PC-3 (cell line): ENCODE data around the gene PLS3. TPM values are rescaled to one million over a fixed set of nuclear protein-coding genes. Genes with fewer than 3 reads are reported as not detected.

Experiments
- ATAC-seq: fragments of 200-7000 bp; cut with Tn5 transposase; 2 replicates; pipeline ENCODE4 v1.9.1; 2020; ENCODE audit warnings: mild to moderate bottlenecking, moderate library complexity
- BruUV-seq: library from RNA; stranded (reverse); fragments of 400-500 nt; replicated peaks from 2 replicates; lab custom pipeline; 2021; lab: Mats Ljungman, UMichigan
- CTCF ChIA-PET: fragments of 300-600 bp; sonication (Branson Sonifier 250); formaldehyde crosslinking; loops from one replicate; lab custom pipeline; 2022; ENCODE audit warnings: antibody characterized with exemption; lab: Charles Lee
- POLR2A ChIA-PET: fragments of 300-600 bp; sonication (Branson Sonifier 250); formaldehyde crosslinking; loops from one replicate; lab custom pipeline; 2022; ENCODE audit warnings: antibody characterized with exemption; ENCODE audit not compliant: unreplicated experiment; lab: Charles Lee
- DNase-seq: peaks from one replicate; pipeline ENCODE4 v3.0.0-alpha.2; 2015
- H2AFZ ChIP-seq: fragments of 300-600 bp; sonication (generic); 2 replicates; pipeline ENCODE4 v1.6.0; 2016; ENCODE audit warnings: antibody characterized with exemption, low read length
- H3F3A ChIP-seq: fragments of 300-600 bp; sonication (generic); one replicate; pipeline ENCODE4 v1.6.0; 2017; ENCODE audit warnings: antibody characterized with exemption, low read length, control low read depth, mild to moderate bottlenecking; ENCODE audit not compliant: unreplicated experiment
- H3K27ac ChIP-seq: fragments of 300-600 bp; sonication (generic); 2 replicates; pipeline ENCODE4 v1.5.1; 2016; ENCODE audit warnings: mild to moderate bottlenecking, low read length
- H3K27me3 ChIP-seq: fragments of 300-600 bp; sonication (generic); 2 replicates; pipeline ENCODE4 v1.6.1; 2016; ENCODE audit warnings: low read length, mixed read lengths
- H3K36me3 ChIP-seq: fragments of 300-600 bp; sonication (generic); 2 replicates; pipeline ENCODE4 v1.6.1; 2016; ENCODE audit warnings: low read depth, mixed run types, low read length, mixed read lengths
- H3K4me1 ChIP-seq: fragments of 300-600 bp; sonication (generic); 2 replicates; pipeline ENCODE4 v1.5.1; 2016; ENCODE audit warnings: low read length; ENCODE audit not compliant: insufficient read depth
- H3K4me2 ChIP-seq: fragments of 300-600 bp; sonication (generic); 2 replicates; pipeline ENCODE4 v1.6.0; 2016; ENCODE audit warnings: low read length
- H3K4me3 ChIP-seq: fragments of 300-600 bp; sonication (generic); 2 replicates; pipeline ENCODE4 v1.5.1; 2016; ENCODE audit warnings: mild to moderate bottlenecking, low read length, mixed read lengths
- H3K79me2 ChIP-seq: fragments of 300-600 bp; sonication (generic); 2 replicates; pipeline ENCODE4 v1.6.1; 2017; ENCODE audit warnings: low read length, mixed read lengths
- H3K9ac ChIP-seq: fragments of 300-600 bp; sonication (generic); 2 replicates; pipeline ENCODE4 v1.6.0; 2016; ENCODE audit warnings: mild to moderate bottlenecking, low read length
- H3K9me2 ChIP-seq: fragments of 300-600 bp; sonication (generic); replicated peaks from 2 replicates; pipeline ENCODE4 v1.6.1; 2016; ENCODE audit warnings: mixed run types, low read length, mixed read lengths
- H3K9me3 ChIP-seq: fragments of 300-600 bp; sonication (generic); 2 replicates; pipeline ENCODE4 v1.6.1; 2016; ENCODE audit warnings: low read length, mixed read lengths
- H4K20me1 ChIP-seq: fragments of 300-600 bp; sonication (generic); 2 replicates; pipeline ENCODE4 v1.6.1; 2016; ENCODE audit warnings: low read length, mixed read lengths
- EZH2 ChIP-seq: fragments of 300-600 bp; sonication (generic); IDR thresholded peaks from one replicate; pipeline ENCODE4 v1.6.1; 2017; ENCODE audit warnings: antibody characterized with exemption, mild to moderate bottlenecking, low read length; ENCODE audit not compliant: unreplicated experiment
- EZH2phosphoT487 ChIP-seq: fragments of 300-600 bp; sonication (generic); IDR thresholded peaks from 2 replicates; pipeline ENCODE4 v1.6.1; 2018; ENCODE audit warnings: mild to moderate bottlenecking, antibody characterized with exemption, low read length, borderline replicate concordance
- intact Hi-C: fragments of 100-400 bp; cut with micrococcal nuclease; formaldehyde crosslinking; loops from 2 replicates; pipeline ENCODE4 v1.9.0; 2023
- total RNA-seq: library from RNA; depleted of rRNA; stranded (reverse); fragments of >200 nt; gene quantifications from 2 replicates; pipeline ENCODE4 v1.2.3, GENCODE V29; 2014
- TF ChIP-seq, protein P1 (sequence below): fragments of 300-600 bp; sonication (generic); conservative IDR thresholded peaks from 2 replicates; pipeline ENCODE4 v1.5.1; 2017; ENCODE audit warnings: antibody characterized with exemption, low read depth, mild to moderate bottlenecking, low read length

The PLS3 gene
- total RNA-seq, 1 experiment from 2014 or later: 267 TPM

DNA sequence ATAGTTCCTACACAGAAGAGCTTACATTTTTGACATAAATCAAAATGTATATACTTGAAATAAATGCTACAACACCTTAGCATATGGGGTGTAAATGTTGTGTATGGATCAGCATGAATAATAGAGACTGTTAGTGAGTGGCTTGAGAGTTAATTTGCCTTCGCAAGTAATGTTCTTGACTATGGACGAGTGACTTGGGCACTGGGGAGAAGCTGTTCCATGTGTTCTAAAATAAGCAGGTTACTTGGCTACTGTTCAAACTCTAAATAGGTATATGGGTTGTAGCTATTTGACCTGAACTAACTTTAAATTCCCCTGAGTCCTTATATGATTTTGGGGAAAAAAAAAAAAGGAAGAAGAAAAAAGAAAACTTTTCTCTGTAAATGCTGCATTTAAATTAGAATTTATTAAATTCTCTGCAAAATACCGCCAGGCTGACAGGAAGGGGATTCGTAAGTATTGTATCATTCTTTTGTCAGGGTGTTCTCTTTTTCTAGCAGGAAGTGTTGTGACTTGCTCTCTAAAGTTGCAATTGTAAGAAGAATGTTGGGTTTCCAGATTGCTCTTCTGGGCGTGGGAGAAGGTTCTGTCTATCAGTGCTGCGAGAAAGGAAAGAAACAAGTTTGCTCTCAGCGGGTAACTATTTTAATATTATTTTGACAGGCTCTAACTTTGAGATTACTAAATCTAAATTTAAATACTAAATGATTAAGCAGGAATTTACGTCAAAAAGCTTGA is 32.2 kb downstream of the PLS3 start:
- Histone ChIP-seq H3K4me3 (peak overlapping the region; percentile 57), H2AFZ (no peak overlapping the region), H3K9me2 (no peaks in the 10 kb centered on the region), H3K36me3 (peaks cover 10% of the 10 kb centered on the region; the same call in 1 of the 2 replicates), H3F3A (no peaks in the 10 kb centered on the region), H3K27me3 (no peaks in the 10 kb centered on the region), H3K79me2 (peaks cover 94% of the 10 kb centered on the region), H3K4me1 (peaks cover 67% of the 10 kb centered on the region), H3K27ac (peak overlapping the region; percentile 98), H4K20me1 (no peaks in the 10 kb centered on the region), H3K9ac (peak overlapping the region; percentile 83), H3K9me3 (no peaks in the 10 kb centered on the region), H3K4me2 (peak overlapping the region; percentile 80)
- ChIA-PET POLR2A (interaction anchor here (0.5 kb wide), 1 partner anchor 26 kb away, joined by 12 read pairs; no protein-coding TSS in a partner anchor), CTCF (interaction anchor here (0.9 kb wide), 1 partner anchor 49 kb away, joined by 3 read pairs; no protein-coding TSS in a partner anchor)
- intact Hi-C loops: loop anchor here (2.0 kb wide), 2 partner anchors 24 to 40 kb away; no protein-coding TSS in a partner anchor
- TF ChIP-seq EZH2 (no peak), EZH2phosphoT487 (no peak)
- TF ChIP-seq, protein P1, sequence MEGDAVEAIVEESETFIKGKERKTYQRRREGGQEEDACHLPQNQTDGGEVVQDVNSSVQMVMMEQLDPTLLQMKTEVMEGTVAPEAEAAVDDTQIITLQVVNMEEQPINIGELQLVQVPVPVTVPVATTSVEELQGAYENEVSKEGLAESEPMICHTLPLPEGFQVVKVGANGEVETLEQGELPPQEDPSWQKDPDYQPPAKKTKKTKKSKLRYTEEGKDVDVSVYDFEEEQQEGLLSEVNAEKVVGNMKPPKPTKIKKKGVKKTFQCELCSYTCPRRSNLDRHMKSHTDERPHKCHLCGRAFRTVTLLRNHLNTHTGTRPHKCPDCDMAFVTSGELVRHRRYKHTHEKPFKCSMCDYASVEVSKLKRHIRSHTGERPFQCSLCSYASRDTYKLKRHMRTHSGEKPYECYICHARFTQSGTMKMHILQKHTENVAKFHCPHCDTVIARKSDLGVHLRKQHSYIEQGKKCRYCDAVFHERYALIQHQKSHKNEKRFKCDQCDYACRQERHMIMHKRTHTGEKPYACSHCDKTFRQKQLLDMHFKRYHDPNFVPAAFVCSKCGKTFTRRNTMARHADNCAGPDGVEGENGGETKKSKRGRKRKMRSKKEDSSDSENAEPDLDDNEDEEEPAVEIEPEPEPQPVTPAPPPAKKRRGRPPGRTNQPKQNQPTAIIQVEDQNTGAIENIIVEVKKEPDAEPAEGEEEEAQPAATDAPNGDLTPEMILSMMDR: no peak
- peak; percentile 63 for DNase-seq
- TSS peak; percentile 55 for BruUV-seq
- ATAC-seq: peak; percentile 7; the same call in 1 of the 2 replicates

DNA sequence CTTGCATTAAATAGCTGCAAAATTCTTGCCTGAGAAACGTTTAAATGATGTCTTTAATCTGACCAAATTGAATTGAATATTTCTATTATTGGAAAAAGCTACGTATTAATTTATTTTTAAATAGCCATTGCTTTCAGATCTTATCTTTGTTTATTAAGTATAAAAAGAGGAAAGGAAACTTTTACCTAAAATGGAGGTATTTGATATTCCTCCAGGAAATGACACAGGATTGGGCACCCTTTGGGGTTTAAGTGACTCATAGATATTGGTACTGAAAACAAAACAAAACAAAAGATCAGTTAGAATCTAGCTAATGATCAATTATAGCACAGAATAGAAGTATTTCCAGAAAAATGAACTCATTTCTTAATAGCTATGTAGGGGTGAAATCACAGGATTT is 34.1 kb downstream of the PLS3 start:
- Histone ChIP-seq H3K4me1 (peaks cover 48% of the 10 kb centered on the region), H4K20me1 (no peaks in the 10 kb centered on the region), H3K9me2 (no peaks in the 10 kb centered on the region), H3K27me3 (no peaks in the 10 kb centered on the region), H3K4me3 (peak overlapping the region; percentile 57), H2AFZ (no peak overlapping the region), H3F3A (no peaks in the 10 kb centered on the region), H3K9ac (peak overlapping the region; percentile 83), H3K27ac (peak overlapping the region; percentile 98), H3K36me3 (peaks cover 10% of the 10 kb centered on the region; the same call in 1 of the 2 replicates), H3K9me3 (no peaks in the 10 kb centered on the region), H3K79me2 (peaks cover 92% of the 10 kb centered on the region), H3K4me2 (peak overlapping the region; percentile 80)
- DNase-seq: no peak
- POLR2A ChIA-PET: interaction anchor here (0.7 to 2.3 kb wide), 2 partner anchors 16 to 20 kb away, joined by 3 to 27 read pairs; no protein-coding TSS in a partner anchor
- no peak for ATAC-seq
- intact Hi-C loops: no loop called here
- CTCF ChIA-PET: interaction anchor here (0.5 kb wide), 1 partner anchor 21 kb away, joined by 3 read pairs; no protein-coding TSS in a partner anchor
- TF ChIP-seq EZH2phosphoT487: no peak
- TF ChIP-seq, protein P1: no peak
- no peak for TF ChIP-seq EZH2
- BruUV-seq: no TSS peak
